ENCODE data around the gene SEC14L6. TPM values are rescaled to one million over a fixed set of nuclear protein-coding genes. Genes with fewer than 3 reads are reported as not detected.

The SEC14L6 gene
- total RNA-seq, 1 donor from 2014 or later = 14.8 TPM

GRCh38 chr22:30488121-30488520 lies 58.4 kb downstream of the SEC14L6 start:
- no peak overlapping the region for H3K27ac ChIP-seq
- no peak for TF ChIP-seq CTCF (IDR thresholded peaks at IDR 0.05)
- DNase-seq (no peak), ATAC-seq (no peak)
- no peaks in the 10 kb centered on the region for H3K36me3 ChIP-seq
- intact Hi-C loops (cut with DNase I) = no loop called here
- H3K4me1 ChIP-seq = no peaks in the 10 kb centered on the region
- no peaks in the 10 kb centered on the region for H3K9me3 ChIP-seq
- no peak overlapping the region for H3K4me3 ChIP-seq
- H3K27me3 ChIP-seq (ENCODE audit: low read depth) = peaks cover 5% of the 10 kb centered on the region

GRCh38 chr22:30486661-30487115 lies 59.9 kb downstream of the SEC14L6 start:
- Histone ChIP-seq H3K27me3 (ENCODE audit: low read depth) (peaks cover 5% of the 10 kb centered on the region), H3K4me1 (no peaks in the 10 kb centered on the region), H3K4me3 (no peak overlapping the region), H3K36me3 (no peaks in the 10 kb centered on the region), H3K27ac (no peak overlapping the region), H3K9me3 (no peaks in the 10 kb centered on the region)
- DNase-seq (peak; percentile 42), ATAC-seq (peak; percentile 35 to 71)
- no peak for TF ChIP-seq CTCF (IDR thresholded peaks at IDR 0.05)
- intact Hi-C loops (cut with DNase I) = no loop called here

GRCh38 chr22:30486118-30486517 lies 60.4 kb downstream of the SEC14L6 start:
- TF ChIP-seq CTCF (IDR thresholded peaks at IDR 0.05) = no peak
- Histone ChIP-seq H3K36me3 (no peaks in the 10 kb centered on the region), H3K27me3 (ENCODE audit: low read depth) (peaks cover 2% of the 10 kb centered on the region), H3K4me3 (no peak overlapping the region), H3K9me3 (no peaks in the 10 kb centered on the region), H3K27ac (no peak overlapping the region), H3K4me1 (no peaks in the 10 kb centered on the region)
- ATAC-seq (peak in 1 of 2 donors; percentile 3), DNase-seq (peak; percentile 38)
- intact Hi-C loops (cut with DNase I) = no loop called here

GRCh38 chr22:30485362-30485988 lies 61.1 kb downstream of the SEC14L6 start:
- no peaks in the 10 kb centered on the region for H3K36me3 ChIP-seq
- no peaks in the 10 kb centered on the region for H3K9me3 ChIP-seq
- H3K27ac ChIP-seq = no peak overlapping the region
- intact Hi-C loops (cut with DNase I) = no loop called here
- no peaks in the 10 kb centered on the region for H3K4me1 ChIP-seq
- H3K4me3 ChIP-seq = no peak overlapping the region
- peak; percentile 94 to 95 for ATAC-seq
- peak; percentile 79 for DNase-seq
- no peaks in the 10 kb centered on the region for H3K27me3 ChIP-seq (ENCODE audit: low read depth)
- TF ChIP-seq CTCF (IDR thresholded peaks at IDR 0.05) = peak; percentile 98

- Histone ChIP-seq H3K27ac (no peak overlapping the region), H3K27me3 (ENCODE audit: low read depth) (no peaks in the 10 kb centered on the region), H3K36me3 (no peaks in the 10 kb centered on the region), H3K4me3 (no peak overlapping the region), H3K4me1 (no peaks in the 10 kb centered on the region), H3K9me3 (no peaks in the 10 kb centered on the region)
- DNase-seq (no peak), ATAC-seq (no peak)
- intact Hi-C loops (cut with DNase I) = no loop called here
- no peak for TF ChIP-seq CTCF (IDR thresholded peaks at IDR 0.05)
These were observed 63.4 kb downstream of the SEC14L6 start for GRCh38 chr22:30483169-30483568.

Data from lower lobe of right lung (tissue), 2 donors.